ENCODE results near the gene LBR.

DNA sequence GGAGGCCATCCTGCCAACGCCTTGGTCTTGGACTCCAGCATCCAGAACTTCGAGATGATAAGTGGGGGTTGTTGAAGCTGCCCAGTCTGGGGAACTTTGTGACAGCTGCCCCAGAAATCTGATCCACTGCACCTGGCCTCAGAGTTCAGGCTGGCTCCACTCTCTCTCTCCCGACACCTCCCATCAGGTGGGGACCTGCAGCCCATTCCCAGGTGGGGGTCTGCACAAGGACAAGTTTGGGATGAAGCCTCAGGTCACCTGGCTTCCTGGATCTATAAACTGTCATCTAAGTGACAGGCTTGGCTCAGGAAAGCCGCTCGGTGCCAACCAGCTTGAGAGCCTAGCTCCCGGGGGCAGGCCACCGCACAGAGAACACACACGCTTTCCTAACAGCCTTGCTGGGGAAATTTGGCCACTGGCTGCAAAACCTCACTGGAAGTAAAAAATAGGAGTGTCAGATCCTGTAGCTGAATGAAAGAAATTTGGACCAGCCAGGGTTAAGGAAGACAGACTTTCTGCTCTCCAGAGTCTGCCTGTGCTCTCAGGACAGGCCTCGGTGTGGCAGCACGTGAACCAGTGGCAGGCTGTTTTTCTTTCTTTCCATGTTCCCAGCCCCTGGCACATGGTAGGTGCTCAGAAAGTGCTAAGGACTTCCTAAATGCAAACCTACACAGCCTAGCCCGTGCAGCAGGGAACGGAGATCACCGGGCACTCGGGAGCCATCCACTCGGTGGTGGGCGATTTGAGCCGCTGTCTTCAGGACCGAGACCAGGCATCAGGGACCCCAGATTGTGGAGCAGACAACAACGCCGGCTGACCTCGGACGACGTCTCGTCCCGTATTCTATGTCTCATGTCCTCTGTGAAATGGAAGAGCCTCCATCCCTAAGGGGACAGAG lies 42.6 kb upstream of the LBR start:
- TF ChIP-seq, protein P1, sequence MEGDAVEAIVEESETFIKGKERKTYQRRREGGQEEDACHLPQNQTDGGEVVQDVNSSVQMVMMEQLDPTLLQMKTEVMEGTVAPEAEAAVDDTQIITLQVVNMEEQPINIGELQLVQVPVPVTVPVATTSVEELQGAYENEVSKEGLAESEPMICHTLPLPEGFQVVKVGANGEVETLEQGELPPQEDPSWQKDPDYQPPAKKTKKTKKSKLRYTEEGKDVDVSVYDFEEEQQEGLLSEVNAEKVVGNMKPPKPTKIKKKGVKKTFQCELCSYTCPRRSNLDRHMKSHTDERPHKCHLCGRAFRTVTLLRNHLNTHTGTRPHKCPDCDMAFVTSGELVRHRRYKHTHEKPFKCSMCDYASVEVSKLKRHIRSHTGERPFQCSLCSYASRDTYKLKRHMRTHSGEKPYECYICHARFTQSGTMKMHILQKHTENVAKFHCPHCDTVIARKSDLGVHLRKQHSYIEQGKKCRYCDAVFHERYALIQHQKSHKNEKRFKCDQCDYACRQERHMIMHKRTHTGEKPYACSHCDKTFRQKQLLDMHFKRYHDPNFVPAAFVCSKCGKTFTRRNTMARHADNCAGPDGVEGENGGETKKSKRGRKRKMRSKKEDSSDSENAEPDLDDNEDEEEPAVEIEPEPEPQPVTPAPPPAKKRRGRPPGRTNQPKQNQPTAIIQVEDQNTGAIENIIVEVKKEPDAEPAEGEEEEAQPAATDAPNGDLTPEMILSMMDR (conservative IDR thresholded peaks at IDR 0.05; ENCODE audit: low read length): no peak
- no peak for TF ChIP-seq EZH2phosphoT487 (IDR thresholded peaks at IDR 0.05; ENCODE audit: borderline replicate concordance)
